ENCODE results near the gene TMEM270. TPM values are rescaled to one million over a fixed set of nuclear protein-coding genes. Genes with fewer than 3 reads are reported as not detected.
"Not testable (repeated sequence)": the region's sequence is repeated elsewhere in the genome, so short reads cannot be mapped to it uniquely, and the experiment has no call there.

Gene TMEM270
- total RNA-seq = not detected

- Mint-ChIP-seq H3K4me1 (no peaks in the 10 kb centered on the region), H3K27ac (no peak within 1 kb of the TSS), H3K9me3 (no peaks in the 10 kb centered on the region), H3K4me3 (no peak within 1 kb of the TSS), H3K36me3 (ENCODE audit: low read depth) (no peaks in the 10 kb centered on the region), H3K27me3 (peaks cover 12% of the 10 kb centered on the region)
- no peak for ATAC-seq (replicated peaks)
Measured at GRCh38 chr7:73860859-73861258, at the start of gene TMEM270. Gene TMEM270 (plus strand): TSS chr7:73861159. CDS start chr7:73861195, 36 bp downstream.

GRCh38 chr7:73811760-73812168 lies 49.2 kb upstream of the TMEM270 start:
- no peaks in the 10 kb centered on the region for H3K9me3 Mint-ChIP-seq
- ATAC-seq (replicated peaks) = peak; percentile 82
- H3K36me3 Mint-ChIP-seq (ENCODE audit: low read depth) = no peaks in the 10 kb centered on the region
- H3K4me3 Mint-ChIP-seq = no peak overlapping the region
- H3K4me1 Mint-ChIP-seq = no peaks in the 10 kb centered on the region
- no peak overlapping the region for H3K27ac Mint-ChIP-seq
- peaks cover 10% of the 10 kb centered on the region for H3K27me3 Mint-ChIP-seq

- H3K9me3 Mint-ChIP-seq = no peaks in the 10 kb centered on the region
- peaks cover 10% of the 10 kb centered on the region for H3K27me3 Mint-ChIP-seq
- ATAC-seq (replicated peaks) = no peak
- no peak overlapping the region for H3K4me3 Mint-ChIP-seq
- no peaks in the 10 kb centered on the region for H3K36me3 Mint-ChIP-seq (ENCODE audit: low read depth)
- H3K27ac Mint-ChIP-seq = no peak overlapping the region
- no peaks in the 10 kb centered on the region for H3K4me1 Mint-ChIP-seq
Measured at GRCh38 chr7:73812996-73813395, 48.0 kb upstream of the TMEM270 start.

GRCh38 chr7:73815436-73815835 lies 45.5 kb upstream of the TMEM270 start:
- H3K4me1 Mint-ChIP-seq = no peaks in the 10 kb centered on the region
- no peak for ATAC-seq (replicated peaks)

GRCh38 chr7:73817121-73817520 lies 43.8 kb upstream of the TMEM270 start:
- H3K4me1 Mint-ChIP-seq = no peaks in the 10 kb centered on the region
- H3K9me3 Mint-ChIP-seq = no peaks in the 10 kb centered on the region
- H3K27ac Mint-ChIP-seq = no peak overlapping the region
- no peaks in the 10 kb centered on the region for H3K36me3 Mint-ChIP-seq (ENCODE audit: low read depth)
- no peak overlapping the region for H3K4me3 Mint-ChIP-seq
- no peak for ATAC-seq (replicated peaks)
- peaks cover 14% of the 10 kb centered on the region for H3K27me3 Mint-ChIP-seq

More at GRCh38 chr7:73815436-73815835, 45.5 kb upstream of the TMEM270 start:
- H3K27me3 Mint-ChIP-seq = peaks cover 10% of the 10 kb centered on the region
- H3K36me3 Mint-ChIP-seq (ENCODE audit: low read depth) = no peaks in the 10 kb centered on the region
- no peak overlapping the region for H3K4me3 Mint-ChIP-seq
- no peaks in the 10 kb centered on the region for H3K9me3 Mint-ChIP-seq
- H3K27ac Mint-ChIP-seq = no peak overlapping the region

- no peak overlapping the region for H3K27ac Mint-ChIP-seq
- H3K4me3 Mint-ChIP-seq = no peak overlapping the region
- H3K36me3 Mint-ChIP-seq (ENCODE audit: low read depth) = no peaks in the 10 kb centered on the region
- ATAC-seq (replicated peaks) = no peak
- H3K9me3 Mint-ChIP-seq = no peaks in the 10 kb centered on the region
- H3K27me3 Mint-ChIP-seq = peaks cover 11% of the 10 kb centered on the region
- H3K4me1 Mint-ChIP-seq = no peaks in the 10 kb centered on the region
Measured at GRCh38 chr7:73820013-73820412, 40.9 kb upstream of the TMEM270 start.

- not testable (repeated sequence) for H3K36me3 Mint-ChIP-seq (ENCODE audit: low read depth); H3K27ac Mint-ChIP-seq; H3K27me3 Mint-ChIP-seq; ATAC-seq (replicated peaks); H3K4me1 Mint-ChIP-seq; H3K9me3 Mint-ChIP-seq; H3K4me3 Mint-ChIP-seq
Measured at GRCh38 chr7:73821597-73822285, 39.2 kb upstream of the TMEM270 start.

- H3K27me3 Mint-ChIP-seq = peaks cover 8% of the 10 kb centered on the region
- H3K4me1 Mint-ChIP-seq = peaks cover 3% of the 10 kb centered on the region
- no peaks in the 10 kb centered on the region for H3K36me3 Mint-ChIP-seq (ENCODE audit: low read depth)
- H3K9me3 Mint-ChIP-seq = no peaks in the 10 kb centered on the region
- no peak overlapping the region for H3K4me3 Mint-ChIP-seq
- no peak for ATAC-seq (replicated peaks)
- H3K27ac Mint-ChIP-seq = no peak overlapping the region
Measured at GRCh38 chr7:73822319-73823173, 38.4 kb upstream of the TMEM270 start.

GRCh38 chr7:73823257-73823656 lies 37.7 kb upstream of the TMEM270 start:
- H3K4me3 Mint-ChIP-seq = no peak overlapping the region
- H3K36me3 Mint-ChIP-seq (ENCODE audit: low read depth) = no peaks in the 10 kb centered on the region
- H3K27ac Mint-ChIP-seq = no peak overlapping the region
- H3K4me1 Mint-ChIP-seq = peaks cover 3% of the 10 kb centered on the region
- no peak for ATAC-seq (replicated peaks)
- H3K27me3 Mint-ChIP-seq = peaks cover 8% of the 10 kb centered on the region
- H3K9me3 Mint-ChIP-seq = no peaks in the 10 kb centered on the region

- Mint-ChIP-seq H3K27ac (no peak overlapping the region), H3K4me1 (peaks cover 3% of the 10 kb centered on the region), H3K27me3 (peaks cover 8% of the 10 kb centered on the region), H3K9me3 (no peaks in the 10 kb centered on the region), H3K36me3 (ENCODE audit: low read depth) (no peaks in the 10 kb centered on the region), H3K4me3 (no peak overlapping the region)
- ATAC-seq (replicated peaks) = no peak
Measured at GRCh38 chr7:73823873-73824592, 36.9 kb upstream of the TMEM270 start.

GRCh38 chr7:73824986-73825385 lies 36.0 kb upstream of the TMEM270 start:
- Mint-ChIP-seq H3K9me3 (no peaks in the 10 kb centered on the region), H3K27me3 (peaks cover 11% of the 10 kb centered on the region), H3K4me3 (no peak overlapping the region), H3K4me1 (peaks cover 3% of the 10 kb centered on the region), H3K27ac (no peak overlapping the region), H3K36me3 (ENCODE audit: low read depth) (no peaks in the 10 kb centered on the region)
- ATAC-seq (replicated peaks) = no peak

- H3K36me3 Mint-ChIP-seq (ENCODE audit: low read depth) = no peaks in the 10 kb centered on the region
- no peaks in the 10 kb centered on the region for H3K9me3 Mint-ChIP-seq
- no peak for ATAC-seq (replicated peaks)
- peaks cover 3% of the 10 kb centered on the region for H3K4me1 Mint-ChIP-seq
- H3K27ac Mint-ChIP-seq = no peak overlapping the region
- H3K27me3 Mint-ChIP-seq = peaks cover 7% of the 10 kb centered on the region
- peak overlapping the region; percentile 8 for H3K4me3 Mint-ChIP-seq
Measured at GRCh38 chr7:73827567-73828106, 33.3 kb upstream of the TMEM270 start.

- H3K27me3 Mint-ChIP-seq = peaks cover 3% of the 10 kb centered on the region
Measured at GRCh38 chr7:73828107-73828803, 32.7 kb upstream of the TMEM270 start.

GRCh38 chr7:73828972-73829371 lies 32.0 kb upstream of the TMEM270 start:
- Mint-ChIP-seq H3K9me3 (no peaks in the 10 kb centered on the region), H3K27ac (no peak overlapping the region), H3K4me1 (peaks cover 3% of the 10 kb centered on the region), H3K27me3 (peaks cover 3% of the 10 kb centered on the region), H3K36me3 (ENCODE audit: low read depth) (no peaks in the 10 kb centered on the region), H3K4me3 (peak overlapping the region; percentile 1)
- no peak for ATAC-seq (replicated peaks)

More at GRCh38 chr7:73828107-73828803, 32.7 kb upstream of the TMEM270 start:
- peak; percentile 88 for ATAC-seq (replicated peaks)
- Mint-ChIP-seq H3K4me1 (peaks cover 3% of the 10 kb centered on the region), H3K4me3 (peak overlapping the region; percentile 1), H3K27ac (peak overlapping the region; percentile 38), H3K9me3 (no peaks in the 10 kb centered on the region), H3K36me3 (ENCODE audit: low read depth) (no peaks in the 10 kb centered on the region)
